NCI-H524 (cell line): Measurements from ENCODE around the gene HELZ2.

ENCODE experiments used
- DNase-seq, 2 experiments: peaks; one replicate each; lab custom pipeline; 2025; lab: John Stamatoyannopoulos, UW

The HELZ2 gene

GRCh38 chr20:63537525-63538203 lies 36.4 kb downstream of the HELZ2 start:
- peak; percentile 26 to 70 for DNase-seq

GRCh38 chr20:63536997-63537524 lies 37.0 kb downstream of the HELZ2 start, which contains the start of gene PTK6:
TSS of gene PTK6 (minus strand) at chr20:63537376. CDS start at chr20:63537314, 62 bp downstream.
- DNase-seq: no peak

GRCh38 chr20:63536241-63536977 lies 37.6 kb downstream of the HELZ2 start:
- no peak for DNase-seq

- DNase-seq: no peak
Observed at GRCh38 chr20:63534831-63535651, 39.0 kb downstream of the HELZ2 start.

GRCh38 chr20:63534427-63534830 lies 39.6 kb downstream of the HELZ2 start:
- no peak for DNase-seq

GRCh38 chr20:63533871-63534393 lies 40.1 kb downstream of the HELZ2 start:
- no peak for DNase-seq

- DNase-seq: no peak
Observed at GRCh38 chr20:63533388-63533787, 40.7 kb downstream of the HELZ2 start.

- DNase-seq: no peak
Observed at GRCh38 chr20:63532449-63532971, 41.5 kb downstream of the HELZ2 start.

- no peak for DNase-seq
Observed at GRCh38 chr20:63531686-63532448, 42.2 kb downstream of the HELZ2 start.

- DNase-seq: no peak
Observed at GRCh38 chr20:63530788-63531160, 43.3 kb downstream of the HELZ2 start.

GRCh38 chr20:63529861-63530787 lies 43.9 kb downstream of the HELZ2 start:
- no peak for DNase-seq

- DNase-seq: no peak
Observed at GRCh38 chr20:63529180-63529860, 44.7 kb downstream of the HELZ2 start.

- no peak for DNase-seq
Observed at GRCh38 chr20:63527184-63527583, 46.9 kb downstream of the HELZ2 start.

- DNase-seq: no peak
Observed at GRCh38 chr20:63525971-63526370, 48.1 kb downstream of the HELZ2 start.

- no peak for DNase-seq
Observed at GRCh38 chr20:63525185-63525584, 48.9 kb downstream of the HELZ2 start.
